Small intestine (tissue), 7 donors: Measurements from ENCODE around the gene TMEM53. TPM values are rescaled to one million over a fixed set of nuclear protein-coding genes. Genes with fewer than 3 reads are reported as not detected.

Experiments
- DNase-seq, 2 donors: peaks; one replicate each; pipeline versions ENCODE4 v3.0.0 to v3.0.0-alpha.2; 2013
- FAIRE-seq: peaks from 2 replicates; lab custom pipeline; 2012; peaks lifted over from hg19 to GRCh38; lab: Jason Lieb, UNC
- H3K27ac ChIP-seq, 3 donors: one replicate each; pipeline ENCODE4 v1.5.1; 2013; ENCODE audit warnings: low read length in 2 of 3, mild to moderate bottlenecking in 2 of 3, control low read depth in 1 of 3, inconsistent platforms in 1 of 3, low read depth in 1 of 3, moderate library complexity in 1 of 3
- H3K27me3 ChIP-seq, 3 donors: one replicate each; pipeline ENCODE4 v1.6.1; 2013; ENCODE audit warnings: low read length in 3 of 3, inconsistent platforms in 1 of 3; ENCODE audit not compliant: control insufficient read depth in 3 of 3, insufficient read depth in 3 of 3
- H3K36me3 ChIP-seq, 3 donors: one replicate each; pipeline ENCODE4 v1.6.1; 2013; ENCODE audit warnings: low read length in 3 of 3, inconsistent platforms in 1 of 3, low read depth in 1 of 3, mild to moderate bottlenecking in 1 of 3, moderate library complexity in 1 of 3; ENCODE audit not compliant: control insufficient read depth in 3 of 3, insufficient read depth in 2 of 3
- H3K4me1 ChIP-seq, 3 donors: one replicate each; pipeline ENCODE4 v1.6.1; 2013; ENCODE audit warnings: low read length in 2 of 3, inconsistent platforms in 1 of 3, low read depth in 1 of 3, mild to moderate bottlenecking in 1 of 3, moderate library complexity in 1 of 3; ENCODE audit not compliant: control insufficient read depth in 3 of 3, insufficient read depth in 2 of 3
- H3K4me3 ChIP-seq, 3 donors: one replicate each; pipeline ENCODE4 v1.5.1; 2013; ENCODE audit warnings: low read length in 3 of 3, control low read depth in 1 of 3, inconsistent platforms in 1 of 3, low read depth in 1 of 3, mild to moderate bottlenecking in 1 of 3, moderate library complexity in 1 of 3
- H3K9me3 ChIP-seq, 2 donors: one replicate each; pipeline ENCODE4 v1.6.1; 2013; ENCODE audit warnings: low read depth in 1 of 2, low read length in 1 of 2; ENCODE audit not compliant: control insufficient read depth in 2 of 2, insufficient read depth in 1 of 2
- WGBS, 3 donors: extraction: QIAGEN DNeasy Blood & Tissue Kit; methylation state at CpG; one replicate each; pipeline ENCODE4 v1.1.7; 2013; 5-methylcytosine and 5-hydroxymethylcytosine counted together
- polyA plus RNA-seq, 4 donors: library from polyadenylated mRNA; stranded (reverse) in 3 of 4; unstranded in 1 of 4; fragments of 200-250 nt in 3 of 4; fragments of 120-200 nt in 1 of 4; gene quantifications; one replicate each; pipeline versions ENCODE4 v1.2.1 to v1.2.3, GENCODE V29; 2013
- donor health status: healthy with polysubstance abuse.
- donor health status: control.
- donor health status: control.
- donor health status: Bipolar disorder and iron deficiency.
- donor health status: healthy.

TMEM53 gene
- polyA plus RNA-seq, 4 donors, result 16.6 to 27.2 (median 22.8) TPM

- peaks cover 0 to 7% (median 0%) of the 10 kb centered on the region in 3 donors for H3K4me1 ChIP-seq
- H3K27ac ChIP-seq, result no peak overlapping the region
- WGBS, 3 donors, result 94 to 97% (median 95%) methylated on average over 3 of the region's 3 CpGs
- no peak overlapping the region for H3K4me3 ChIP-seq
- DNase-seq (no peak), FAIRE-seq (no peak)
- H3K9me3 ChIP-seq, result no peaks in the 10 kb centered on the region
- no peaks in the 10 kb centered on the region for H3K27me3 ChIP-seq
- H3K36me3 ChIP-seq, result no peaks in the 10 kb centered on the region
Observed at GRCh38 chr1:44682883-44683265, 8.6 kb upstream of the TMEM53 start.

DNA sequence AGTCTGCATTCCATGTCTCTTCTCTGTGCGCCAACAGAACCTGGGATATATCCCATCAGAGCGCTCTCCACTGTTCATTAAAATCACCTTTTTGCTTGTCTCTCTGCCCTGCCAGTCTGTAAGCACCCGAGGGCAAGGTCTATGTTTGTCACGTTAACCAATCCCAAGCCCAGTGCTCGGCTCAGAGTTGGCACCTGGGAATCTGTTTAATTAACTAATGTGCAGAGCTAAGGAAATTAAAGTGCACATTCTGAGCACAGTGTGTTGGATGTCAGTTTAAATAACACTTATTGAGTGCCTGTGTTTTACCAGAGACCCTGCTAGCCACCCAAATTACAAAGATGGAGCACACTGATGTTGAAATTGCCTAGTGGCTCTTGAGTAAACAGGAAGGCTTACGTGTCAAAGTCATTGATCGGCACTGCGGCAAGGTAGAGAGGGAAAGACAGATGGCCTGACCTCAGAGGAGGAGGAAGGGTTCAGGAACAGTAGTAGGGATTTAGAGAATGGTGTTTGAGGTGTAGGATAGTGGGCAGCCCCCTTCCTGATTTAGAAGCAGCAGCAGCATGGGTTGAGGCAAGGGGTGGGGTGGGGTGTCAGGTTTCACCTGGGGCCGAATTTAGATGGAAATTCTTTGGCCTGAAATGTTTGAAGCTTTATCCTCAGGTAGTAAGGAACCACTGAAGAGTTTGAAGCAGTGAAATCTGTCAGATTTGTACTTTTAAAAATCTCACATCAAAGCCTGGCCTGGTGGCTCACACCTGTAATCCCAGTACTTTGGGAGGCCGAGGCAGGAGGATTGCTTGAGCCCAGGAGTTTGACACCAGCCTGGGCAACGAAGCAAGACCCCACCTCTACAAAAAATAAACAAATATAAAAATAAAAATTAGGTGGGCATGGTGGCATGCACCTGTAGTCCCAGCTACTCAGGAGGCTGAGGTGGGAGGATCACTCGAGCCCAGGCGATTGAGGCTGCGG is 7.9 kb upstream of the TMEM53 start:
- FAIRE-seq (no peak), DNase-seq (peak; percentile 38 to 77)
- no peak overlapping the region for H3K27ac ChIP-seq
- H3K36me3 ChIP-seq, result no peaks in the 10 kb centered on the region
- H3K9me3 ChIP-seq, result no peaks in the 10 kb centered on the region
- H3K4me1 ChIP-seq, result peaks cover 0 to 10% (median 0%) of the 10 kb centered on the region in 3 donors
- 51 to 70% (median 52%) methylated on average over 14 of the region's 14 CpGs for WGBS, 3 donors
- H3K4me3 ChIP-seq, result no peak overlapping the region
- H3K27me3 ChIP-seq, result no peaks in the 10 kb centered on the region

DNA sequence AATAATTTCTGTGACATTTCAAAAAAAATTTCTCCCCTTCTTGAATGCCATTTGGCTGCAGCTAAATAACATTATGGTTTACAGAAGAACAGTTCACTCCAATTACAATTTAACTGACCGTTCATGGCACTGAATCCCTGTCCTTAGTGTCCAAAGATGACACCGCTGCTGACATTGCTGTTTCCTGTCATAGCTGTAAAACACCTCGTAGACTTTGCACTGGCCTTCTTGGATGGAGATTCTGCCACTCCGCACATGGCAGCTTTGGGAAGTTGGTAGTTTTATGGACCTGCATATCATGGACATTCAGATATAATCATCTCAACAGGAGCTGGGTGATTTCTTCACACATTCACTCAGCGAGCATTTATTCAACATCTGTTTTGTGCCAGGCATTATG is 5.2 kb upstream of the TMEM53 start:
- Histone ChIP-seq H3K36me3 (no peaks in the 10 kb centered on the region), H3K27me3 (no peaks in the 10 kb centered on the region), H3K9me3 (no peaks in the 10 kb centered on the region), H3K4me3 (no peak overlapping the region), H3K27ac (no peak overlapping the region), H3K4me1 (peaks cover 3 to 32% (median 6%) of the 10 kb centered on the region in 3 donors)
- no peak for FAIRE-seq
- 68 to 85% (median 74%) methylated on average over 5 of the region's 5 CpGs for WGBS, 3 donors
- peak in 1 of 2 donors; percentile 41 for DNase-seq

DNA sequence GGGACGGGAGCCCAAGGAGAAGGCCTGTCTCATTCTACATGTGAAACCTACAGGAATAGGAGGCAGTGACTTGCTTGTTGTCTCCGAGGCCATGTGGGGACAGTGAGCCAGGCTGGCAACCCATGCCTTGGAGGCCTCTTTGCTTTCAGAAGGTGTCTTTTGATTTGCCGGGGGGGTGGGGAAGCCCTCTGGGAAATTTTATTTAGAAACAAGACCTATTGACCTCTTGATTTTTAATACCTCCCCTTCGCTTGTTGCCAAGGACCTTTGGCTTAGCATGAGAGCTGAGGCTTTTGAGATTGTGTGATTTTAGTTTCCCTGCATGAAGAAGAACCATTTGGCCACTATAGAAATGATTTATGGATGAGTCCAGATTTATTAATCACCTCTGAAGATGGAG is 4.3 kb upstream of the TMEM53 start:
- H3K27me3 ChIP-seq, result no peaks in the 10 kb centered on the region
- peaks cover 3 to 32% (median 6%) of the 10 kb centered on the region in 3 donors for H3K4me1 ChIP-seq
- DNase-seq (no peak), FAIRE-seq (no peak)
- no peak overlapping the region for H3K27ac ChIP-seq
- 82 to 89% (median 86%) methylated on average over 4 of the region's 4 CpGs for WGBS, 3 donors
- H3K9me3 ChIP-seq, result no peaks in the 10 kb centered on the region
- no peaks in the 10 kb centered on the region for H3K36me3 ChIP-seq
- H3K4me3 ChIP-seq, result no peak overlapping the region

DNA sequence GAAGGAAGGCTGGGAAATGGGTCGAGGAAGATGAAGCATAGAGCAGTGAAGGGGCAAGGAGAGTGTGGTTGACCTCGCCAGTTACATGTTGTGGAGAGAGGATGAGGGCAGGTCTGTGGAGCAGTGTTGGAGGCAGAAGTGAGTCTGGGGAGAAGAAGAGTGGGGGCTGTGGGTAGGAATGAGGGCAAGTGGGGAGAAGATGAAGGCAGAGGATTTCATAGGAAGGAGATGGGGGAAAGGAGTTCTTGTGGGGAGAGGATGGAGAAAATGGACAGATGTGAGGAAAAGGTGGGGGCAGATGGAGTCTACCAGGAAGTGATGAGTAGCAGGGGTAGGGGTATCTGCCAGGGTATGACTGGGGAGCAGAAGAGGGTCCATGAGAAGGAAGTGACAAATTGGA is 3.8 kb upstream of the TMEM53 start:
- no peak for DNase-seq
- Histone ChIP-seq H3K27me3 (no peaks in the 10 kb centered on the region), H3K4me1 (peaks cover 3 to 36% (median 10%) of the 10 kb centered on the region in 3 donors), H3K36me3 (no peaks in the 10 kb centered on the region), H3K4me3 (no peak overlapping the region), H3K27ac (no peak overlapping the region), H3K9me3 (no peaks in the 10 kb centered on the region)
- no peak for FAIRE-seq
- WGBS, 3 donors, result 83 to 88% (median 88%) methylated on average over 2 of the region's 2 CpGs

GRCh38 chr1:44677201-44677766 is 3.0 kb upstream of the TMEM53 start:
- Histone ChIP-seq H3K27ac (peak overlapping the region; percentile 73 to 83 (median 81)), H3K9me3 (no peaks in the 10 kb centered on the region), H3K27me3 (no peaks in the 10 kb centered on the region), H3K36me3 (peaks cover 0 to 6% (median 0%) of the 10 kb centered on the region in 3 donors), H3K4me1 (peaks cover 11 to 44% (median 14%) of the 10 kb centered on the region in 3 donors), H3K4me3 (no peak overlapping the region)
- DNase-seq, result peak; percentile 26
- FAIRE-seq, result no peak
- 68 to 76% (median 71%) methylated on average over 6 of the region's 6 CpGs for WGBS, 3 donors

DNA sequence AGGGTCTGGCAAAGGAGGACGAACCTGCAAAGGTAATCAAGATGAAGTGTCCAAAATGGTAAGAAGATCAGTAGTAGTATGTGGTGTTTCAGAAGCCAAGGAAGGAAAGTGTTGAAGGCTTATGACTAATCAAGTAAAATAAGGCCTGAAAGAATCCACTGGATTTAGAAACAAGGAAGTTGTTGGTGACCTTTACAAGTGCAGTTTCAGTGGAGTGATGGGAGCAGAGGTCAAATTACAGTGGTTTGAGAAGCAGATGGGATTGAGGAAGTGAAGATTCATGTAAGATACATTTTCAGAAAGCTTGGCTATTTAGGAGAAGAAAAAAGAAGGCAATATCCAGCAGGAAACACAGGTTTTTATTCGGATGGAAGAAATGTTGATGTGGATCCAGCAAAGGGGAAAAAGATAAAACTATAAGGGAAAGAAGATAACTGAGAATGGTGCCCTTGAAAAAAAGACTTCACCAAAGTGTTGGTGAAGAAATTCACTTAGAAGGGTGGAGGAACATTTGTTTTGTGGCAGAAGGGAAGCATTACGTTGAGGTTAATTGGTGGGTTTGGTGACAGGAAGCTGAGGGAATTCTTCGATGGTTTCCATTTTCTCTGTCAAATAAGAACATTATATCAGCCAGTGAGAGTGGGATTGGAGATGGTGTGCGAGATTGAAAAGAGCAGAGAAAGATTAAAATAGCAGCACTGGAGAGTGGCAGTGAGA is 2.4 kb upstream of the TMEM53 start:
- peaks cover 11 to 45% (median 14%) of the 10 kb centered on the region in 3 donors for H3K4me1 ChIP-seq
- peaks cover 0 to 6% (median 0%) of the 10 kb centered on the region in 3 donors for H3K36me3 ChIP-seq
- H3K9me3 ChIP-seq, result no peaks in the 10 kb centered on the region
- FAIRE-seq (no peak), DNase-seq (peak; percentile 63 to 90)
- WGBS, 3 donors, result 57 to 65% (median 63%) methylated on average over 5 of the region's 5 CpGs
- peak overlapping the region; percentile 73 to 83 (median 81) for H3K27ac ChIP-seq
- no peak overlapping the region for H3K4me3 ChIP-seq
- no peaks in the 10 kb centered on the region for H3K27me3 ChIP-seq

GRCh38 chr1:44675186-44675585 is 905 bp upstream of the TMEM53 start:
- FAIRE-seq (no peak), DNase-seq (no peak)
- Histone ChIP-seq H3K9me3 (no peaks in the 10 kb centered on the region), H3K27me3 (no peaks in the 10 kb centered on the region), H3K4me3 (peak overlapping the region in 1 of 3 donors; percentile 75), H3K27ac (peak overlapping the region; percentile 93 to 97 (median 97)), H3K36me3 (peaks cover 0 to 7% (median 0%) of the 10 kb centered on the region in 3 donors), H3K4me1 (peaks cover 11 to 45% (median 14%) of the 10 kb centered on the region in 3 donors)
- WGBS, 3 donors, result 89 to 93% (median 91%) methylated on average over 7 of the region's 7 CpGs
